Vagina (tissue), 2 donors: ENCODE data around the gene CCDC170.

ENCODE experiments used
- POLR2AphosphoS5 ChIP-seq, 2 donors: sonication (generic); formaldehyde crosslinking; IDR thresholded peaks; one replicate each; pipeline ENCODE4 v1.9.0; 2017; ENCODE audit warnings: antibody characterized with exemption in 2 of 2, mild to moderate bottlenecking in 2 of 2, low read depth in 1 of 2; ENCODE audit not compliant: insufficient read depth in 1 of 2
- TF ChIP-seq, protein P1 (sequence below), 3 experiments: fragments of 450-650 bp in 2 of 3; fragments of 200-600 bp in 1 of 3; sonication (generic) in 1 of 3; IDR thresholded peaks; one replicate each; pipeline ENCODE4 v1.5.1; 2017 to 2019; ENCODE audit warnings: antibody characterized with exemption in 3 of 3, mild to moderate bottlenecking in 2 of 3, moderate library complexity in 2 of 3

DNA sequence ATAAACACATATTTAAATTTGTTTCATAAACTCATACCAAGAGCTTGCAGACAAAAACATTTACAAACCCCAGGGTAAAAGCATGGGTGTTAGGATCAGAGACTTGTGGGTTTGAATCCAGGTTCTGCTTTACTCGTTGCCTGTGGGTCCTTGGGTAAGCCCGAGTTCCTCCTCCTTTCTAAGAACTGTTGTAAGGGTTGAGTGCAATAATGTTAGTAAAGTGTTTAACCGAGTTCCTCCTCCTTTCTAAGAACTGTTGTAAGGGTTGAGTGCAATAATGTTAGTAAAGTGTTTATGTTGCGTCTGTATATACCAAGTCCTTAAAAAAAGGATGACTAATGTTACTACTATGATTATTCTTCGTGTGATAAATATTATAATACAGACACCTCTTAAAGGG lies 18.7 kb downstream of the CCDC170 start:
- no peak for TF ChIP-seq POLR2AphosphoS5 (IDR thresholded peaks at IDR 0.05; ENCODE audit: insufficient read depth in 1 of 2, low read depth in 1 of 2)
- TF ChIP-seq, protein P1, sequence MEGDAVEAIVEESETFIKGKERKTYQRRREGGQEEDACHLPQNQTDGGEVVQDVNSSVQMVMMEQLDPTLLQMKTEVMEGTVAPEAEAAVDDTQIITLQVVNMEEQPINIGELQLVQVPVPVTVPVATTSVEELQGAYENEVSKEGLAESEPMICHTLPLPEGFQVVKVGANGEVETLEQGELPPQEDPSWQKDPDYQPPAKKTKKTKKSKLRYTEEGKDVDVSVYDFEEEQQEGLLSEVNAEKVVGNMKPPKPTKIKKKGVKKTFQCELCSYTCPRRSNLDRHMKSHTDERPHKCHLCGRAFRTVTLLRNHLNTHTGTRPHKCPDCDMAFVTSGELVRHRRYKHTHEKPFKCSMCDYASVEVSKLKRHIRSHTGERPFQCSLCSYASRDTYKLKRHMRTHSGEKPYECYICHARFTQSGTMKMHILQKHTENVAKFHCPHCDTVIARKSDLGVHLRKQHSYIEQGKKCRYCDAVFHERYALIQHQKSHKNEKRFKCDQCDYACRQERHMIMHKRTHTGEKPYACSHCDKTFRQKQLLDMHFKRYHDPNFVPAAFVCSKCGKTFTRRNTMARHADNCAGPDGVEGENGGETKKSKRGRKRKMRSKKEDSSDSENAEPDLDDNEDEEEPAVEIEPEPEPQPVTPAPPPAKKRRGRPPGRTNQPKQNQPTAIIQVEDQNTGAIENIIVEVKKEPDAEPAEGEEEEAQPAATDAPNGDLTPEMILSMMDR (IDR thresholded peaks at IDR 0.05), result no peak
